IMR-90 (cell line): ENCODE measurements around the gene IFRD2. TPM values are rescaled to one million over a fixed set of nuclear protein-coding genes. Genes with fewer than 3 reads are reported as not detected.

ENCODE experiments used
- CHD1 ChIP-seq: IDR thresholded peaks from 2 replicates; pipeline ENCODE4 v1.6.1; 2012; ENCODE audit warnings: low read depth, low read length, improper control_type of control experiment
- polyA plus RNA-seq, 3 experiments: library from polyadenylated mRNA; depleted of rRNA; stranded (reverse); fragments of >200 nt; gene quantifications; 2 replicates each; pipeline ENCODE4 v1.2.3, GENCODE V29; 2012; ENCODE audit warnings: low replicate concordance in 1 of 3
- total RNA-seq: library from RNA; depleted of rRNA; stranded (reverse); fragments of >200 nt; gene quantifications from 2 replicates; pipeline ENCODE4 v1.2.3, GENCODE V29; 2012
- TF ChIP-seq, protein P1 (sequence below): fragments of 150-350 bp; IDR thresholded peaks from 2 replicates; pipeline ENCODE4 v1.6.1; 2017; ENCODE audit warnings: mild to moderate bottlenecking, antibody characterized with exemption, low read length, low read depth

Gene IFRD2
- total and polyA plus RNA-seq, 2 of the 4 experiments (the other 2 are of a cell fraction): 52.7 to 79.1 TPM

- TF ChIP-seq CHD1: no peak
- TF ChIP-seq, protein P1, sequence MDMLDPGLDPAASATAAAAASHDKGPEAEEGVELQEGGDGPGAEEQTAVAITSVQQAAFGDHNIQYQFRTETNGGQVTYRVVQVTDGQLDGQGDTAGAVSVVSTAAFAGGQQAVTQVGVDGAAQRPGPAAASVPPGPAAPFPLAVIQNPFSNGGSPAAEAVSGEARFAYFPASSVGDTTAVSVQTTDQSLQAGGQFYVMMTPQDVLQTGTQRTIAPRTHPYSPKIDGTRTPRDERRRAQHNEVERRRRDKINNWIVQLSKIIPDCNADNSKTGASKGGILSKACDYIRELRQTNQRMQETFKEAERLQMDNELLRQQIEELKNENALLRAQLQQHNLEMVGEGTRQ: 0 out of 2 replicates have a peak, but pooled peaks have one; percentile 16
These were observed 31.9 kb downstream of the IFRD2 start (continued) for GRCh38 chr3:50260027-50260941.
